ENCODE data around the gene FSTL3. TPM values are rescaled to one million over a fixed set of nuclear protein-coding genes. Genes with fewer than 3 reads are reported as not detected.

Gene FSTL3
- total and polyA plus RNA-seq, 10 of the 15 experiments (the other 5 are each of a cell fraction or from before 2014, with no cell fraction given): 0.42 to 13.5 (median 3.6) TPM

- ATAC-seq (no peak), FAIRE-seq (no peak), DNase-seq (ENCODE audit: low read depth, low spot score) (no peak)
- Histone ChIP-seq H3K4me3 (no peak overlapping the region), H2AFZ (ENCODE audit: control insufficient read depth, low read depth, low read length) (no peak overlapping the region), H3K9me3 (replicated peaks; ENCODE audit: control insufficient read depth, insufficient read depth, low read length) (no peaks in the 10 kb centered on the region), H3K9ac (ENCODE audit: control insufficient read depth, insufficient read depth, low read length) (no peak overlapping the region), H3K27ac (ENCODE audit: control insufficient read depth, insufficient read depth) (no peak overlapping the region), H3K27me3 (replicated peaks in 1 of 2; ENCODE audit: control insufficient read depth in 2 of 2, insufficient read depth in 2 of 2, low read length in 1 of 2) (no peaks in the 10 kb centered on the region; a peak in 1 of 4 replicates), H3K36me3 (ENCODE audit: control insufficient read depth in 2 of 2, insufficient read depth in 2 of 2, low read length in 1 of 2) (no peaks in the 10 kb centered on the region), H3K4me1 (ENCODE audit: control insufficient read depth, insufficient read depth, low read length) (no peaks in the 10 kb centered on the region), H4K20me1 (ENCODE audit: control insufficient read depth, insufficient read depth) (no peaks in the 10 kb centered on the region), H3K4me2 (ENCODE audit: control insufficient read depth, insufficient read depth) (no peak overlapping the region), H3K79me2 (ENCODE audit: control insufficient read depth, insufficient read depth, low read length) (no peaks in the 10 kb centered on the region)
- TF ChIP-seq MXI1 (IDR thresholded peaks at IDR 0.05; ENCODE audit: low read depth, low read length) (no peak), HDGF (IDR thresholded peaks at IDR 0.05) (no peak), ZNF622 (IDR thresholded peaks at IDR 0.05) (no peak), IRF3 (IDR thresholded peaks at IDR 0.05) (no peak), BHLHE40 (IDR thresholded peaks at IDR 0.05; ENCODE audit: borderline replicate concordance in 1 of 2, low read depth in 2 of 2, low read length in 1 of 2) (no peak), NR2C1 (IDR thresholded peaks at IDR 0.05) (no peak), ZBED1 (IDR thresholded peaks at IDR 0.05; ENCODE audit: borderline replicate concordance) (no peak)
- in situ Hi-C loops (cut with MboI) (no loop called here), intact Hi-C loops (cut with micrococcal nuclease; ENCODE audit: unreplicated experiment) (no loop called here)
- SMC1A ChIA-PET (ENCODE audit: uncharacterized antibody, unreplicated experiment): no interaction called here
- RAD21 ChIA-PET (ENCODE audit: unreplicated experiment): no interaction called here
- CTCF ChIA-PET: no interaction called here
- 51% methylated on average over 17 of the region's 17 CpGs for WGBS (ENCODE audit: insufficient coverage, insufficient replicate concordance, low lambda C conversion rate, missing lambda C conversion rate)
- POLR2A ChIA-PET: no interaction called here
- BruUV-seq (replicated peaks): no TSS peak
Measured at GRCh38 chr19:688992-689391, 12.8 kb downstream of the FSTL3 start.

GRCh38 chr19:690203-690602, 14.0 kb downstream of the FSTL3 start:
- RAD21 ChIA-PET (ENCODE audit: unreplicated experiment): no interaction called here

More at GRCh38 chr19:690203-690602, 14.0 kb downstream of the FSTL3 start:
- 67% methylated on average over 17 of the region's 18 CpGs for WGBS (ENCODE audit: insufficient coverage, insufficient replicate concordance, low lambda C conversion rate, missing lambda C conversion rate)
- H2AFZ ChIP-seq (ENCODE audit: control insufficient read depth, low read depth, low read length): no peak overlapping the region
- H3K9me3 ChIP-seq (replicated peaks; ENCODE audit: control insufficient read depth, insufficient read depth, low read length): no peaks in the 10 kb centered on the region
- H3K36me3 ChIP-seq (ENCODE audit: control insufficient read depth in 2 of 2, insufficient read depth in 2 of 2, low read length in 1 of 2): no peaks in the 10 kb centered on the region
- no peak overlapping the region for H3K9ac ChIP-seq (ENCODE audit: control insufficient read depth, insufficient read depth, low read length)
- DNase-seq (ENCODE audit: low read depth, low spot score) (no peak), FAIRE-seq (no peak), ATAC-seq (no peak)
- no peak overlapping the region for H3K4me3 ChIP-seq
- no peaks in the 10 kb centered on the region; a peak in 2 of 4 replicates for H3K27me3 ChIP-seq (replicated peaks in 1 of 2; ENCODE audit: control insufficient read depth in 2 of 2, insufficient read depth in 2 of 2, low read length in 1 of 2)
- in situ Hi-C loops (cut with MboI) (no loop called here), intact Hi-C loops (cut with micrococcal nuclease; ENCODE audit: unreplicated experiment) (no loop called here)
- no peak for TF ChIP-seq IKZF1 (conservative IDR thresholded peaks at IDR 0.05)
- TF ChIP-seq YBX1 (IDR thresholded peaks at IDR 0.05): no peak
- no peak for TF ChIP-seq STAT3 (IDR thresholded peaks at IDR 0.05; ENCODE audit: low read depth, low read length)
- no peak for TF ChIP-seq SMC3 (IDR thresholded peaks at IDR 0.05; ENCODE audit: borderline replicate concordance, low read length)
- no peak for TF ChIP-seq SMAD1 (IDR thresholded peaks at IDR 0.05; ENCODE audit: low read depth, partially characterized antibody)
- TF ChIP-seq RELA (IDR thresholded peaks at IDR 0.05; ENCODE audit: borderline replicate concordance, partially characterized antibody): no peak
- no peaks in the 10 kb centered on the region for H3K79me2 ChIP-seq (ENCODE audit: control insufficient read depth, insufficient read depth, low read length)
- no peaks in the 10 kb centered on the region for H4K20me1 ChIP-seq (ENCODE audit: control insufficient read depth, insufficient read depth)
- H3K4me2 ChIP-seq (ENCODE audit: control insufficient read depth, insufficient read depth): no peak overlapping the region
- POLR2A ChIA-PET: no interaction called here
- CTCF ChIA-PET: no interaction called here
- no peak overlapping the region for H3K27ac ChIP-seq (ENCODE audit: control insufficient read depth, insufficient read depth)
- SMC1A ChIA-PET (ENCODE audit: uncharacterized antibody, unreplicated experiment): no interaction called here
- BruUV-seq (replicated peaks): no TSS peak
- H3K4me1 ChIP-seq (ENCODE audit: control insufficient read depth, insufficient read depth, low read length): no peaks in the 10 kb centered on the region

All from GM12878 (cell line).